ENCODE results near the gene DUSP2. TPM values are rescaled to one million over a fixed set of nuclear protein-coding genes. Genes with fewer than 3 reads are reported as not detected.

Gene DUSP2
- total and polyA plus RNA-seq, 7 donors, result 0.64 to 5.8 (median 2.4) TPM

DNA sequence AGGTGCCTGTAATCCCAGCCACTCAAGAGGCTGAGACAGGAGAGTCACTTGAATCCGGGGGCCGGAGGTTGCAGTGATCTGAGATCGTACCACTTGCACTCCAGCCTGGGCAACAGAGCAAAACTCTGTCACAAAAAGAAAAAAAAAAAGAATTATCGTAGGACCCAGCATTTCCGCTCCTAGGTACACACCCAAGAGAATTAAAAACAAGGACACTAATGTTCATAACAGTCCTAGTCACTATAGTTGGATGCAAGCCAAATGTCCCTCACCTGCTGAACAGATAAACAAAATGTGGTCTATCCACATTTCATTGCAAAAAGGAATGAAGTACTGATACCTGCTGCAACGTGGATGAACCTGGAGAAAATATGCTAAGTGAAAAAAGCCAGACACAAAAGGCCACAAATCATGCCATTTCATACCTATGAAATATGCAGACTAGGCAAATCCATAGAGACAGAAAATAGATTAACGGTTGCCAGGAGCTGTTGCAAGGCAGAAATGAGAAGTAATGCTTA, 50.1 kb downstream of the DUSP2 start:
- Histone ChIP-seq H3K36me3 (ENCODE audit: insufficient read depth in 1 of 2, low read depth in 1 of 2) (no peaks in the 10 kb centered on the region), H3K27me3 (ENCODE audit: insufficient read depth in 3 of 3, low read length in 2 of 3) (no peaks in the 10 kb centered on the region), H3K27ac (no peak overlapping the region), H3K4me3 (no peak overlapping the region), H3K9me3 (no peaks in the 10 kb centered on the region), H3K4me1 (peaks cover 8% of the 10 kb centered on the region)
- ATAC-seq (no peak), DNase-seq (no peak)
- intact Hi-C loops (cut with DNase I), result no loop called here
- TF ChIP-seq, protein P1, sequence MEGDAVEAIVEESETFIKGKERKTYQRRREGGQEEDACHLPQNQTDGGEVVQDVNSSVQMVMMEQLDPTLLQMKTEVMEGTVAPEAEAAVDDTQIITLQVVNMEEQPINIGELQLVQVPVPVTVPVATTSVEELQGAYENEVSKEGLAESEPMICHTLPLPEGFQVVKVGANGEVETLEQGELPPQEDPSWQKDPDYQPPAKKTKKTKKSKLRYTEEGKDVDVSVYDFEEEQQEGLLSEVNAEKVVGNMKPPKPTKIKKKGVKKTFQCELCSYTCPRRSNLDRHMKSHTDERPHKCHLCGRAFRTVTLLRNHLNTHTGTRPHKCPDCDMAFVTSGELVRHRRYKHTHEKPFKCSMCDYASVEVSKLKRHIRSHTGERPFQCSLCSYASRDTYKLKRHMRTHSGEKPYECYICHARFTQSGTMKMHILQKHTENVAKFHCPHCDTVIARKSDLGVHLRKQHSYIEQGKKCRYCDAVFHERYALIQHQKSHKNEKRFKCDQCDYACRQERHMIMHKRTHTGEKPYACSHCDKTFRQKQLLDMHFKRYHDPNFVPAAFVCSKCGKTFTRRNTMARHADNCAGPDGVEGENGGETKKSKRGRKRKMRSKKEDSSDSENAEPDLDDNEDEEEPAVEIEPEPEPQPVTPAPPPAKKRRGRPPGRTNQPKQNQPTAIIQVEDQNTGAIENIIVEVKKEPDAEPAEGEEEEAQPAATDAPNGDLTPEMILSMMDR (IDR thresholded peaks at IDR 0.05), result no peak
- WGBS, 3 donors, result 73 to 80% (median 79%) methylated on average over 7 of the region's 7 CpGs

DNA sequence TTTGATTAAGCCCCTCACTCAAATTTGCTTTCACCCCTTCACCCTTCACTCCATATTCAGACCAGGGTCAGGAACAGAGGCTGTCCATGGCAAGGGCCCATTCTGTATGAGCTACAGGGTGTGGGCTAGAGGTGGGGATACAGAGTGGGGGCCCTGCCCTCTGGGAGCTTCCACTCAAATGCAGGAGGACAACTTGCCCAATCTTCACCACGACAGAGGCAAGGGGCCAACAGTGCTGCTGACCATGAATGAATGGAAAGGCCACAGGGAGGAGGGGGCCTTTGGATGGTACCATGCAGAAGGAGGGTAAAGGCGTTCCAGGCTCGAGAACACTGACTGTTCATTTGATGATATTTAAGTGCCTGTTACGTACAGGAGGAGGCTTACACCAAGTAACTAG, 51.7 kb downstream of the DUSP2 start:
- H3K9me3 ChIP-seq, result no peaks in the 10 kb centered on the region
- DNase-seq (peak in 1 of 2 donors; percentile 8), ATAC-seq (no peak)
- TF ChIP-seq, protein P1 (IDR thresholded peaks at IDR 0.05), result no peak
- H3K36me3 ChIP-seq (ENCODE audit: insufficient read depth in 1 of 2, low read depth in 1 of 2), result no peaks in the 10 kb centered on the region
- no peak overlapping the region for H3K4me3 ChIP-seq
- no peaks in the 10 kb centered on the region for H3K27me3 ChIP-seq (ENCODE audit: insufficient read depth in 3 of 3, low read length in 2 of 3)
- intact Hi-C loops (cut with DNase I), result no loop called here
- no peak overlapping the region for H3K27ac ChIP-seq
- H3K4me1 ChIP-seq, result peaks cover under 1% of the 10 kb centered on the region
- 90 to 93% (median 93%) methylated on average over 4 of the region's 4 CpGs for WGBS, 3 donors

Other genes starting within 250 kb of the DUSP2 start
- 1 to 10 TPM; 1.1 to 5.0 (median 2.1) TPM for gene ANKRD36C, start 153.6 kb downstream of the DUSP2 start, total RNA-seq
- 1 to 10 TPM in 1 of 3 donors, under 1 TPM in 2; 0.16 to 1.0 (median 0.17) TPM for gene ANKRD36C, start 153.6 kb downstream of the DUSP2 start, polyA plus RNA-seq
- gene GPAT2, start 110.5 kb downstream of the DUSP2 start, total RNA-seq, result 1 to 10 TPM; 6.2 to 7.8 (median 6.7) TPM
- gene GPAT2, start 110.5 kb downstream of the DUSP2 start, polyA plus RNA-seq, result 1 to 10 TPM; 3.2 to 6.9 (median 6.1) TPM
- gene ADRA2B, start 28.9 kb downstream of the DUSP2 start, total RNA-seq, result 1 to 10 TPM; 1.6 to 5.3 (median 2.8) TPM
- 1 to 10 TPM; 1.7 to 2.1 (median 1.9) TPM for gene ADRA2B, start 28.9 kb downstream of the DUSP2 start, polyA plus RNA-seq
- not detected for gene ASTL, start 6.9 kb downstream of the DUSP2 start, total RNA-seq
- under 1 TPM in 1 of 3 donors, not detected in 2; 0.03 TPM for gene ASTL, start 6.9 kb downstream of the DUSP2 start, polyA plus RNA-seq
- 100 to 1,000 TPM; 162 to 290 (median 231) TPM for gene STARD7, start 63.4 kb upstream of the DUSP2 start, total RNA-seq
- gene STARD7, start 63.4 kb upstream of the DUSP2 start, polyA plus RNA-seq, result 100 to 1,000 TPM; 111 to 472 (median 125) TPM
- 10 to 100 TPM; 23.1 to 33.0 (median 28.3) TPM for gene TMEM127, start 120.6 kb upstream of the DUSP2 start, total RNA-seq
- gene TMEM127, start 120.6 kb upstream of the DUSP2 start, polyA plus RNA-seq, result 10 to 100 TPM; 18.1 to 39.9 (median 21.2) TPM
- 10 to 100 TPM; 44.0 to 61.0 (median 56.5) TPM for gene CIAO1, start 120.8 kb upstream of the DUSP2 start, total RNA-seq
- gene CIAO1, start 120.8 kb upstream of the DUSP2 start, polyA plus RNA-seq, result 10 to 100 TPM; 36.8 to 91.6 (median 80.5) TPM
- 10 to 100 TPM; 61.1 to 83.1 (median 77.6) TPM for gene SNRNP200, start 160.1 kb upstream of the DUSP2 start, total RNA-seq
- 10 to 100 TPM; 47.6 to 73.7 (median 69.5) TPM for gene SNRNP200, start 160.1 kb upstream of the DUSP2 start, polyA plus RNA-seq
- 1 to 10 TPM in 2 of 4 donors, under 1 TPM in 2; 0.42 to 1.2 (median 0.92) TPM for gene ITPRIPL1, start 179.9 kb upstream of the DUSP2 start, total RNA-seq
- gene ITPRIPL1, start 179.9 kb upstream of the DUSP2 start, polyA plus RNA-seq, result under 1 TPM; 0.31 to 0.60 (median 0.38) TPM
- gene NCAPH, start 190.3 kb upstream of the DUSP2 start, total RNA-seq, result under 1 TPM; 0.32 to 0.62 (median 0.51) TPM
- under 1 TPM; 0.30 to 0.43 (median 0.31) TPM for gene NCAPH, start 190.3 kb upstream of the DUSP2 start, polyA plus RNA-seq